ENCODE results near the gene GNAZ.

GNAZ gene

GRCh38 chr22:23137468-23137867 lies 67.1 kb downstream of the GNAZ start:
- no peak overlapping the region for H3K27ac ChIP-seq
- DNase-seq (ENCODE audit: low spot score), result no peak
- TF ChIP-seq CTCF (IDR thresholded peaks at IDR 0.05), result no peak

GRCh38 chr22:23137905-23138561 lies 67.7 kb downstream of the GNAZ start:
- no peak overlapping the region for H3K4me3 ChIP-seq
- TF ChIP-seq CTCF (IDR thresholded peaks at IDR 0.05), result no peak
- H3K27ac ChIP-seq, result no peak overlapping the region
- no peak for DNase-seq (ENCODE audit: low spot score)

More at GRCh38 chr22:23137468-23137867, 67.1 kb downstream of the GNAZ start:
- H3K4me3 ChIP-seq, result no peak overlapping the region

GRCh38 chr22:23138584-23139435 lies 68.5 kb downstream of the GNAZ start:
- DNase-seq (ENCODE audit: low spot score), result no peak
- Histone ChIP-seq H3K4me3 (no peak overlapping the region), H3K27ac (no peak overlapping the region)
- TF ChIP-seq CTCF (IDR thresholded peaks at IDR 0.05), result no peak

GRCh38 chr22:23140385-23140784 lies 70.1 kb downstream of the GNAZ start:
- Histone ChIP-seq H3K4me3 (no peak overlapping the region), H3K27ac (no peak overlapping the region)
- no peak for DNase-seq (ENCODE audit: low spot score)
- no peak for TF ChIP-seq CTCF (IDR thresholded peaks at IDR 0.05)

- peak overlapping the region; percentile 64 for H3K4me3 ChIP-seq
- peak overlapping the region in 1 of 2 donors; percentile 47 for H3K27ac ChIP-seq
- DNase-seq (ENCODE audit: low spot score), result no peak
- no peak for TF ChIP-seq CTCF (IDR thresholded peaks at IDR 0.05)
These were observed 72.3 kb downstream of the GNAZ start for GRCh38 chr22:23142546-23143105.

- Histone ChIP-seq H3K27ac (no peak overlapping the region), H3K4me3 (no peak overlapping the region)
- no peak for DNase-seq (ENCODE audit: low spot score)
- no peak for TF ChIP-seq CTCF (IDR thresholded peaks at IDR 0.05)
These were observed 72.8 kb downstream of the GNAZ start for GRCh38 chr22:23143119-23143518.

Measured in coronary artery (tissue), 2 donors.